ENCODE results near the gene GLI2. TPM values are rescaled to one million over a fixed set of nuclear protein-coding genes. Genes with fewer than 3 reads are reported as not detected.

The GLI2 gene
- total and polyA plus RNA-seq, 2 of the 13 experiments (the other 11 are each of a cell fraction or from before 2014, with no cell fraction given): not detected

DNA sequence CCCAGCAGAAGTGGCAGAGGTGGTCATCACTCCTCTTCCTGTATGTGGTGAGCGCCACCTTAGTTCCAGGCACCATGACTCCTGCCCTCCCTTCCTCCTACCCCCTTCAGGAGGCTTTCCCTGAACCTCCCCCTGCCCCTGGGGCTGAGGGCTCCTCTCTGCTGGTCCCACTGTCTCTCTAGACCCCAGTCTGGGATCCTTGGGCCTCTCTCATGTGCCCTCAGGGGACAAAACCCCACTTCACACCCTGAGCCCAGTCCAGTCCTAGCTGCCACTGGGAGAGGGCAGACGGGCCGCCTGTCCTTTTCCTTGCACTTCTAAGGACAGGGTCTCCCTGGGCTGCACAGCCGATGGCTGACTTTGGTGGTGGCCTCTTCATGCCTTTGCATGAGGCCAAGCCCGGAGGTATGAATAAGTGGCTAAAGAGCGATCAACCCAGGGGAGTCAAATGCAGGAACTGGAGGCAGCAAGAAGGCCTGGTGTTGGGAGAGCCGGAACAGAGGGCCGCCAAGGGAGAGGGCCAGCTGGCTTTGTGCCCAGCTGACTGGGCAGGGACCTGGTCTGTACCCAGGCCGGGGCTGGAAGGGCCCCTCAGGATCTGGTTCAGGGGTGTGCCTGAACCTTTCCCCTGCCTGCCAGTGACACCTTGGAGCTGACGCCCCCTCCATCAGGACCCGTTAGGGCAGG, 29.5 kb downstream of the GLI2 start:
- Histone ChIP-seq H3K4me2 (ENCODE audit: low read depth, low read length) (no peak overlapping the region), H3K27ac (ENCODE audit: extremely low read length, insufficient read depth, low read length) (no peak overlapping the region), H3K4me1 (ENCODE audit: insufficient read depth, low read length) (no peaks in the 10 kb centered on the region), H4K20me1 (ENCODE audit: insufficient read depth, low read length) (no peaks in the 10 kb centered on the region), H3K36me3 (replicated peaks in 1 of 2; ENCODE audit: control insufficient read depth in 1 of 2, insufficient read depth in 2 of 2, low read length in 2 of 2) (no peaks in the 10 kb centered on the region), H3K79me2 (ENCODE audit: insufficient read depth, low read length) (no peaks in the 10 kb centered on the region), H3K9me3 (ENCODE audit: low read length) (no peaks in the 10 kb centered on the region), H3K4me3 (replicated peaks in 1 of 3; ENCODE audit: insufficient read depth in 1 of 3, low read depth in 2 of 3, low read length in 3 of 3) (no peak overlapping the region), H2AFZ (ENCODE audit: low read length) (no peak overlapping the region), H3K9ac (ENCODE audit: insufficient read depth, low read depth, low read length) (no peak overlapping the region), H3K27me3 (ENCODE audit: control insufficient read depth in 1 of 2, insufficient read depth in 2 of 2, low read length in 2 of 2) (peaks cover 16 to 97% of the 10 kb centered on the region in 2 experiments; a peak in 4 of 5 replicates)
- no peak for DNase-seq (ENCODE audit: low spot score)
- in situ Hi-C loops (cut with HindIII; ENCODE audit: extremely low pct_ligation_motif_present, low pct_unique_long_range_greater_than_20kb) (no loop called here), intact Hi-C loops (cut with micrococcal nuclease; ENCODE audit: unreplicated experiment) (no loop called here)
- ChIA-PET CTCF (ENCODE audit: low intra/inter-chr PET ratio, low total read pairs) (no interaction called here), POLR2A (no interaction called here)
- no TSS peak for BruUV-seq (replicated peaks)
- 31% methylated on average over 8 of the region's 11 CpGs for WGBS (ENCODE audit: low lambda C conversion rate)
- no peak for ATAC-seq
- FAIRE-seq: no peak
- no peak for TF ChIP-seq TOE1 (CRISPR knock-in tag; IDR thresholded peaks at IDR 0.05)
- no peak for TF ChIP-seq ZNF331 (CRISPR knock-in tag; IDR thresholded peaks at IDR 0.05)
- TF ChIP-seq, protein P1, sequence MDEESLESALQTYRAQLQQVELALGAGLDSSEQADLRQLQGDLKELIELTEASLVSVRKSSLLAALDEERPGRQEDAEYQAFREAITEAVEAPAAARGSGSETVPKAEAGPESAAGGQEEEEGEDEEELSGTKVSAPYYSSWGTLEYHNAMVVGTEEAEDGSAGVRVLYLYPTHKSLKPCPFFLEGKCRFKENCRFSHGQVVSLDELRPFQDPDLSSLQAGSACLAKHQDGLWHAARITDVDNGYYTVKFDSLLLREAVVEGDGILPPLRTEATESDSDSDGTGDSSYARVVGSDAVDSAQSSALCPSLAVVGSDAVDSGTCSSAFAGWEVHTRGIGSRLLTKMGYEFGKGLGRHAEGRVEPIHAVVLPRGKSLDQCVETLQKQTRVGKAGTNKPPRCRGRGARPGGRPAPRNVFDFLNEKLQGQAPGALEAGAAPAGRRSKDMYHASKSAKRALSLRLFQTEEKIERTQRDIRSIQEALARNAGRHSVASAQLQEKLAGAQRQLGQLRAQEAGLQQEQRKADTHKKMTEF (CRISPR knock-in tag; IDR thresholded peaks at IDR 0.05): no peak

DNA sequence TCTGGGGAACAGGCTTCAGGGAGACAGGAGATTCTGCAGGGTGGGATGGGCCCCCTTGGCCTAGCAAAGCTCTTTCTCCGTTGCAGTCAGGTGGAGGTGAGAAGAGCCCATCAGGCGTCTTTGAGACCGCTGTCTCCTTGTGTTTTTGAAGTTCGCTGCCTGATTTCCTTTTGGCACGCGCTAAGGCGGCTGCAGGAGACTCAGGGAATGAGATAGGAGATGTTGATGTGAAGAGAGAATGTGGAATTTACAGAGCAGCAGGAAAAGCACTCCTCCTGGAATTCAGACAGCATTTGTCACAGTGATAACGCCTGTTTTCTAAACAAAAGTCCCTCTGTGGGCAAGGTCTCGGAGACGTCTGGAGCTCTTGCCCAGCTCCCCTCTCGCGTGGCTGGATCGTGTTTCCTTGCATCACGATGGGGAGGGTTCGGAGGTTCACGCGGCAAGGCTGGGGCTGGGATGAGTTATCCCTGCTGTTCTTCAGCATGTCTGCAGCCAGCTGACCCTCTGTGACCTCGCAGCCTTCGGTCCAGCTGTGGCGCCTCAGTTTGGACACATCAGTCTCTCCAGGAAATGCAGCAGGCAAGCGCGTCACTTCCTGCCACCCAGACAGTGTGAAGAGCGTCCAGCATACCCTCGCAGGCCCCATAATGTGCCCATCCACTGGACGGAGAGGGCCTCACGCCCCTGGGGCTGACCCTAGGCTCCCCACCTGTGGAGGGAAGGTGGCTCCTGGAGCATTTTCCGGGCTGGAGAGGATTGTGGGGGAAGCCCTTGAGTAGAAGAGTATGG, 30.2 kb downstream of the GLI2 start:
- Histone ChIP-seq H3K27ac (ENCODE audit: extremely low read length, insufficient read depth, low read length) (no peak overlapping the region), H3K9ac (ENCODE audit: insufficient read depth, low read depth, low read length) (no peak overlapping the region), H3K36me3 (replicated peaks in 1 of 2; ENCODE audit: control insufficient read depth in 1 of 2, insufficient read depth in 2 of 2, low read length in 2 of 2) (no peaks in the 10 kb centered on the region), H3K9me3 (ENCODE audit: low read length) (no peaks in the 10 kb centered on the region), H3K79me2 (ENCODE audit: insufficient read depth, low read length) (no peaks in the 10 kb centered on the region), H3K4me3 (replicated peaks in 1 of 3; ENCODE audit: insufficient read depth in 1 of 3, low read depth in 2 of 3, low read length in 3 of 3) (no peak overlapping the region), H3K4me2 (ENCODE audit: low read depth, low read length) (no peak overlapping the region), H4K20me1 (ENCODE audit: insufficient read depth, low read length) (no peaks in the 10 kb centered on the region), H3K27me3 (ENCODE audit: control insufficient read depth in 1 of 2, insufficient read depth in 2 of 2, low read length in 2 of 2) (peaks cover 18 to 95% of the 10 kb centered on the region in 2 experiments; a peak in 4 of 5 replicates), H3K4me1 (ENCODE audit: insufficient read depth, low read length) (no peaks in the 10 kb centered on the region), H2AFZ (ENCODE audit: low read length) (no peak overlapping the region)
- no peak for FAIRE-seq
- POLR2A ChIA-PET: no interaction called here
- no peak for ATAC-seq
- in situ Hi-C loops (cut with HindIII; ENCODE audit: extremely low pct_ligation_motif_present, low pct_unique_long_range_greater_than_20kb): no loop called here
- WGBS (ENCODE audit: low lambda C conversion rate): 22% methylated on average over 19 of the region's 27 CpGs
- no peak for DNase-seq (ENCODE audit: low spot score)
- CTCF ChIA-PET (ENCODE audit: low intra/inter-chr PET ratio, low total read pairs): no interaction called here
- no TSS peak for BruUV-seq (replicated peaks)
- intact Hi-C loops (cut with micrococcal nuclease; ENCODE audit: unreplicated experiment): no loop called here
- TF ChIP-seq, protein P2, sequence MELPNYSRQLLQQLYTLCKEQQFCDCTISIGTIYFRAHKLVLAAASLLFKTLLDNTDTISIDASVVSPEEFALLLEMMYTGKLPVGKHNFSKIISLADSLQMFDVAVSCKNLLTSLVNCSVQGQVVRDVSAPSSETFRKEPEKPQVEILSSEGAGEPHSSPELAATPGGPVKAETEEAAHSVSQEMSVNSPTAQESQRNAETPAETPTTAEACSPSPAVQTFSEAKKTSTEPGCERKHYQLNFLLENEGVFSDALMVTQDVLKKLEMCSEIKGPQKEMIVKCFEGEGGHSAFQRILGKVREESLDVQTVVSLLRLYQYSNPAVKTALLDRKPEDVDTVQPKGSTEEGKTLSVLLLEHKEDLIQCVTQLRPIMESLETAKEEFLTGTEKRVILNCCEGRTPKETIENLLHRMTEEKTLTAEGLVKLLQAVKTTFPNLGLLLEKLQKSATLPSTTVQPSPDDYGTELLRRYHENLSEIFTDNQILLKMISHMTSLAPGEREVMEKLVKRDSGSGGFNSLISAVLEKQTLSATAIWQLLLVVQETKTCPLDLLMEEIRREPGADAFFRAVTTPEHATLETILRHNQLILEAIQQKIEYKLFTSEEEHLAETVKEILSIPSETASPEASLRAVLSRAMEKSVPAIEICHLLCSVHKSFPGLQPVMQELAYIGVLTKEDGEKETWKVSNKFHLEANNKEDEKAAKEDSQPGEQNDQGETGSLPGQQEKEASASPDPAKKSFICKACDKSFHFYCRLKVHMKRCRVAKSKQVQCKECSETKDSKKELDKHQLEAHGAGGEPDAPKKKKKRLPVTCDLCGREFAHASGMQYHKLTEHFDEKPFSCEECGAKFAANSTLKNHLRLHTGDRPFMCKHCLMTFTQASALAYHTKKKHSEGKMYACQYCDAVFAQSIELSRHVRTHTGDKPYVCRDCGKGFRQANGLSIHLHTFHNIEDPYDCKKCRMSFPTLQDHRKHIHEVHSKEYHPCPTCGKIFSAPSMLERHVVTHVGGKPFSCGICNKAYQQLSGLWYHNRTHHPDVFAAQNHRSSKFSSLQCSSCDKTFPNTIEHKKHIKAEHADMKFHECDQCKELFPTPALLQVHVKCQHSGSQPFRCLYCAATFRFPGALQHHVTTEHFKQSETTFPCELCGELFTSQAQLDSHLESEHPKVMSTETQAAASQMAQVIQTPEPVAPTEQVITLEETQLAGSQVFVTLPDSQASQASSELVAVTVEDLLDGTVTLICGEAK (IDR thresholded peaks at IDR 0.05): no peak
- TF ChIP-seq, protein P2 (CRISPR knock-in tag; IDR thresholded peaks at IDR 0.05): no peak
- no peak for TF ChIP-seq HNF4A (CRISPR knock-in tag; IDR thresholded peaks at IDR 0.05)
